Osteoblast (primary cell): ENCODE results near the gene MEX3B. TPM values are rescaled to one million over a fixed set of nuclear protein-coding genes. Genes with fewer than 3 reads are reported as not detected.

Experiments
- DNase-seq: peaks from one replicate; pipeline ENCODE4 v3.0.0; 2011; ENCODE audit warnings: low spot score, mixed read lengths; ENCODE audit not compliant: insufficient read length; ENCODE audit errors: missing footprints
- H2AFZ ChIP-seq: 2 replicates; pipeline ENCODE4 v1.6.0; 2011; ENCODE audit warnings: mild to moderate bottlenecking, low read length
- H3K27ac ChIP-seq: 2 replicates; pipeline ENCODE4 v1.5.1; 2011; ENCODE audit warnings: mild to moderate bottlenecking, low read depth, low read length, moderate library complexity
- H3K27me3 ChIP-seq: 2 replicates; pipeline ENCODE4 v1.6.0; 2012; ENCODE audit warnings: mild to moderate bottlenecking, control low read depth, inconsistent platforms, low read length, moderate library complexity; ENCODE audit not compliant: insufficient read depth
- H3K36me3 ChIP-seq: 2 replicates; pipeline ENCODE4 v1.5.1; 2011; ENCODE audit warnings: mild to moderate bottlenecking, low read length, control low read depth, moderate library complexity; ENCODE audit not compliant: insufficient read depth
- H3K4me1 ChIP-seq: 2 replicates; pipeline ENCODE4 v1.5.1; 2011; ENCODE audit warnings: mild to moderate bottlenecking, low read length, control low read depth, moderate library complexity; ENCODE audit not compliant: insufficient read depth
- H3K4me2 ChIP-seq: 2 replicates; pipeline ENCODE4 v1.6.0; 2011; ENCODE audit warnings: mild to moderate bottlenecking, low read length; ENCODE audit not compliant: insufficient read depth
- H3K4me3 ChIP-seq: fragments of 200-600 bp; sonication (generic); 3 replicates; pipeline ENCODE4 v1.5.1; 2012; ENCODE audit warnings: mild to moderate bottlenecking, low read length, inconsistent platforms; ENCODE audit not compliant: insufficient read depth
- H3K79me2 ChIP-seq: 2 replicates; pipeline ENCODE4 v1.6.0; 2012; ENCODE audit warnings: mild to moderate bottlenecking, low read length, control low read depth, inconsistent platforms; ENCODE audit not compliant: insufficient read depth
- H3K9me3 ChIP-seq: 2 replicates; pipeline ENCODE4 v1.5.1; 2011; ENCODE audit warnings: low read depth, low read length, control low read depth
- H4K20me1 ChIP-seq: 2 replicates; pipeline ENCODE4 v1.6.0; 2012; ENCODE audit warnings: mild to moderate bottlenecking, low read length, control low read depth; ENCODE audit not compliant: insufficient read depth
- CTCF ChIP-seq: IDR thresholded peaks from 2 replicates; pipeline ENCODE4 v1.5.1; 2011; ENCODE audit warnings: mild to moderate bottlenecking, low read depth, low read length, moderate library complexity; ENCODE audit errors: extremely low read depth
- total RNA-seq: library from RNA; depleted of rRNA; stranded (reverse); fragments of >200 nt; gene quantifications from 2 replicates; pipeline ENCODE4 v1.2.3, GENCODE V29; 2012

The MEX3B gene
- total RNA-seq, 1 donor, result 15.2 TPM

- H3K4me1 ChIP-seq, result peaks cover 14% of the 10 kb centered on the region
- no peak for DNase-seq
- TF ChIP-seq CTCF, result no peak
- no peak overlapping the region for H2AFZ ChIP-seq
- H3K36me3 ChIP-seq, result no peaks in the 10 kb centered on the region
- H3K9me3 ChIP-seq, result no peaks in the 10 kb centered on the region
- no peak overlapping the region for H3K4me2 ChIP-seq
- no peaks in the 10 kb centered on the region for H4K20me1 ChIP-seq
- H3K27me3 ChIP-seq, result no peaks in the 10 kb centered on the region
- no peaks in the 10 kb centered on the region for H3K79me2 ChIP-seq
- no peak overlapping the region for H3K4me3 ChIP-seq
- no peak overlapping the region for H3K27ac ChIP-seq
Observed at GRCh38 chr15:82086243-82086995, 40.6 kb upstream of the MEX3B start.

- H3K4me2 ChIP-seq, result peak overlapping the region; percentile 70
- peak overlapping the region; percentile 54 for H3K4me3 ChIP-seq
- peak overlapping the region; percentile 95 for H2AFZ ChIP-seq
- peak; percentile 48 for TF ChIP-seq CTCF
- peak overlapping the region; percentile 89 for H3K27ac ChIP-seq
- H4K20me1 ChIP-seq, result no peaks in the 10 kb centered on the region
- no peaks in the 10 kb centered on the region for H3K79me2 ChIP-seq
- no peaks in the 10 kb centered on the region for H3K36me3 ChIP-seq
- H3K9me3 ChIP-seq, result no peaks in the 10 kb centered on the region
- peaks cover 3% of the 10 kb centered on the region for H3K27me3 ChIP-seq
- DNase-seq, result peak; percentile 94
- H3K4me1 ChIP-seq, result peaks cover 14% of the 10 kb centered on the region
Observed at GRCh38 chr15:82081914-82082762, 36.3 kb upstream of the MEX3B start.

- Histone ChIP-seq H3K4me2 (no peak overlapping the region), H3K4me3 (no peak overlapping the region), H3K27ac (no peak overlapping the region), H3K27me3 (peaks cover 3% of the 10 kb centered on the region), H3K36me3 (no peaks in the 10 kb centered on the region), H3K79me2 (no peaks in the 10 kb centered on the region), H4K20me1 (no peaks in the 10 kb centered on the region), H3K9me3 (no peaks in the 10 kb centered on the region), H2AFZ (no peak overlapping the region), H3K4me1 (peaks cover 14% of the 10 kb centered on the region)
- no peak for DNase-seq
- TF ChIP-seq CTCF, result no peak
Observed at GRCh38 chr15:82080774-82081173, 35.0 kb upstream of the MEX3B start.

GRCh38 chr15:82079736-82080135 is 33.9 kb upstream of the MEX3B start:
- H3K4me1 ChIP-seq, result peaks cover 14% of the 10 kb centered on the region
- H3K27me3 ChIP-seq, result peaks cover 3% of the 10 kb centered on the region
- no peaks in the 10 kb centered on the region for H3K9me3 ChIP-seq
- H3K36me3 ChIP-seq, result no peaks in the 10 kb centered on the region
- H3K4me2 ChIP-seq, result no peak overlapping the region
- H4K20me1 ChIP-seq, result no peaks in the 10 kb centered on the region
- H2AFZ ChIP-seq, result no peak overlapping the region
- H3K79me2 ChIP-seq, result no peaks in the 10 kb centered on the region
- TF ChIP-seq CTCF, result no peak
- no peak overlapping the region for H3K27ac ChIP-seq
- H3K4me3 ChIP-seq, result no peak overlapping the region
- no peak for DNase-seq
